GM19023 (cell line): ENCODE data around the gene DAAM1.

Experiments
- ATAC-seq: cut with Tn5 transposase; IDR thresholded peaks from one replicate; pipeline ENCODE4 v1.9.1; 2021; ENCODE audit warnings: mild to moderate bottlenecking, moderate library complexity; ENCODE audit not compliant: unreplicated experiment

Gene DAAM1

DNA sequence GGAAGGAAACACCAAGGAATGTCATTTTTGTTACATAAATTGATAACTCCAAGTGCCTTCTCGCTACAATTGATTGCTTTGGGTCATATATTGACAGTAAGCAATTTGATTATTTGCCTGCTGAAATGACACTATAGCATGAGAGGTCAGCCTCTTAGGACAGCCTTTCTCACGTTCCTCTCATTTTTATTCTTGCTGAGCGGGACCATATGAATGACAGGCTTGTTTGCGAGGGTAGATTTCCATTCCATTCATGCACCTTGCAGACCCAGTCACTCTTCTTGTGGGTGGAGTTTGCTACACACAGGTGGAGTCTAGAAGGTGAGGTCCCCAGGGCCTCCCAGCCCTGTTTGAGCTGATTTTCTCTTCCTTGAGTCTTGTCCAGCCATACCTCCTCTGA, 27.3 kb downstream of the DAAM1 start:
- no peak for ATAC-seq

GRCh38 chr14:59217011-59217410, 28.5 kb downstream of the DAAM1 start:
- ATAC-seq = no peak

- no peak for ATAC-seq
Observed at GRCh38 chr14:59221568-59221967, 33.1 kb downstream of the DAAM1 start.

GRCh38 chr14:59224341-59224740, 35.9 kb downstream of the DAAM1 start:
- ATAC-seq = no peak

DNA sequence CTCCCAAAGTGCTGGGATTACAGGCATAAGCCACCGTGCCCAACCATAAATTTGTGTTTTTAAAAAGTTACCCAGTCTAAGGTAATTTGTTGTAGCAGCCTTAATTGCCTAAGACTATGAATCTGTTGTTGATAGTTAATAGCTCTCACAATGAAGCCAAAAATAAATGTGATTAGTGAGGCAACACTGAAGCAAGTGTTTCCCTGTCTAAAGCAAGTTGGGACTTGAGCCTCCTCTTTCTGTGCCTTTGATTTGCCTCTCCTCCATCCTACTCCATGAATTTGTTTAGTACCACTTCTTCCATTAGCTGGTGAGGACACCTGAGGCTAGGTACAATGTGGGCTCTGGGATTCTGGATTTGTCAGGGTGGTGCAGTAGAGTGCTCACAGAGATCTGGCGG, 36.8 kb downstream of the DAAM1 start:
- no peak for ATAC-seq

DNA sequence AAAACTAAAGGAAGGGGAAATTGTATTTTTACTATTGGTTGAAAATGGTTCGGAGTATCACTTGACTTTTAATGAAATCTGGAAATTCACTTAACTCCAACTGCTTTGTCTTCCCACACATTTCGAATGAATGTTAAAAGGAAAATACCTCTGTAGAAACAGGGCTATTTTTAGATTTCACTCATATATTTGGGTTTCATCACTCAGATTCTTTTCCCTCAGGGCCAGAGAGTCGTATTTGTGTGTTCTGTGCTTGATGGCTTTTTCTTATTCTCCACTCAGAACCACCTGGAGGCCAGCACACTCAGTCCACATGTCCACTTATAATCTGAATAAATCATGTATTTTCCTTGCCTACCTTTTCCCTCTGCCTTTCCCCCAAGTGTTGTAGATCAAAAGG, 40.0 kb downstream of the DAAM1 start:
- no peak for ATAC-seq

- ATAC-seq = no peak
Observed at GRCh38 chr14:59229653-59230406, 41.4 kb downstream of the DAAM1 start.

GRCh38 chr14:59236195-59236594, 47.7 kb downstream of the DAAM1 start:
- ATAC-seq = no peak

- ATAC-seq = no peak
Observed at GRCh38 chr14:59238216-59238615, 49.7 kb downstream of the DAAM1 start.

DNA sequence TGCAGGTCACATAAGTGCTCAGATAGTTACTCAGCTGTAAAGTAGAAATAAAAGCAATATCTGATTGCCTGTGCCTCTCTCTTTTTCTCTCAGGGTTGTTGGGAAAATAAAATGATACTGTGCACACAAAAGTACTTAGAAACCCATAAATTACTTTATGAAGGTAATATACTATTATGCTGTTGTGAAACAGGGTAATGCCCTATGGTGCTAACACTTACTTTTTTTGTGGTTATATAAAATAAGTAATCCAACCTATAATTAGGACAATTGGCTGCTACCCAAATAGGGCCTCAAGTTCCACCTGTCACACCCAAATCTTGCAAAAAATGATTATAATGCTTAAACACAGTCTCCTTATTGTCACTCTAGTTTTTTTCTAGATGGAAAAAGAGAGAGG, 50.6 kb downstream of the DAAM1 start:
- no peak for ATAC-seq

DNA sequence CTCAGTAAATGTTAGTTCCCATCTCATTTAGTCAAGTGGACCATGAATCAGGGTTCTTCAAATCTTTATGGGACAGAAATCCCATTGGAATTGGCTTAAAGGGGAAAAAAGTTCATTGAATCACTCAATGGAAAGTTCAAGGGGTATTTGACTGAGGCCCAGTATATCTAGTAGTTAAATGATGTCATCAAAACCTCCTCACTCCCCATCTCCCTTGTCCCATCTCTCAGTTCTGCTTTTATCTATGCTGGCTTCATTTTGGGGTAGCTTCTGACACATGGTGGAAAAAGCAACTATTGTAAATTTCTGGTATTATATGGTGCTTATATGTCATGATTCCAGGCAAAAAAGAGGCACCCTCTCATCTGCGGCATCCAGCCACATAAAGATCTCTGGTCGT, 51.9 kb downstream of the DAAM1 start:
- no peak for ATAC-seq

DNA sequence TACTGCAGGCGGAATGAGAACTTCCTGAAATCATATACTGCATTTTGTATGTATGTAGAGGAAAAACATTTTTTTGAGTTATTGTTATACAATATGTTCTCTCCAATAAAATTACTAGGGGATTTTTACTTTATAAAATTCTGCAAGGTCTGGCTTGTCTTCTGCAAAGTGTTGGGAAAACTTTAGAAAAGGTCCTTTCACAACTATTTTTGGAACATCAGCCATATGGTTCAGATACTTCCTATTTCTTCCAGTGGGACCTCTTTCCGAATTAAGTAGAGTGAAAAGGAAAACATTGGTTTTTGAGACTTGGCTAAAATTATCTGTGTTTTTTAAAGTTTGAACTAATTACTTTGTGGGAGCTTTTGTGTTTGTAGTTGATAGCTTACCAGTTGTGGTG, 52.7 kb downstream of the DAAM1 start:
- ATAC-seq = no peak

DNA sequence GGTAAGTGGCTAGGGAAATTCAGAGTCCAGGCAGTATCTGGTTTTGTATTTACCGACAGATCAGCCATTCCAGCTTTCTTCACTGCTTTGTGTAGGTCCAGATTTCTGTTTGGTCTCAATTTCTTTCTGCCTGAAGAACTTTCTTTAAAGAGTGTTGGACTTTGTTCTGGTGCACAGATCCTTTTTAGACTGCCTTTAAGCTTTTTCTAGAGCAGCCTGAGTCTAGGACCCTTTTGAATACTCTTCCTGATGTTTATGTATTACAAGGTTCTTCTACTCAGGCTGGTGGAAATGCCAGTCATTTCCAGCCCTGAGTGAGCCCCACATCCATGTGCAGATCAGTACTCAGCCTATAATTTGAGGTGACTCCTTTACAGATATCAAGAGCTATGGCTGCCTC, 54.7 kb downstream of the DAAM1 start:
- ATAC-seq = no peak

GRCh38 chr14:59244581-59244980, 56.1 kb downstream of the DAAM1 start:
- ATAC-seq = no peak

DNA sequence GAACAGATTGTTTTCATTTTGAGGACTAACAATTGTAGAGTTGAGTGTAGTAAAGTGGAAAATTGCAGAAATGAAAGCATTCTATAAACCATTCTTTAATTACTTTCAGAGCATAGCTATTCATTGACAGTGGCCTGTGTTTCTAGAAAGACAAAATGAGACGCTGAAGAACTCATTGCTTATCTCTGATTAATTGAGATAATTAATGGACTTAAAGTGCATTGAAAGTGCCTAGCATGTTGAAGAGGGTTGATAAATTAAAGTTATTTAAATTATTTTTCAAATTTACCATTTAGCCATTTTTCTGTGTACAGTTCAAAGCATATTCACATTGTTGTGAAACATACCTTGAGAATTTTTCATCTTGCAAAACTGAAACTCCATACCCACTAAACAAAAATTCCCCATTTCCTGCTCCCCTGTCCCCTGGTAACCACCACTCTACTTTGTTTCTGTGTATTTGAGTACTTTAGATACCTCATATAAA, 57.4 kb downstream of the DAAM1 start:
- ATAC-seq = peak; percentile 77

- ATAC-seq = no peak
Observed at GRCh38 chr14:59246566-59246965, 58.1 kb downstream of the DAAM1 start.

DNA sequence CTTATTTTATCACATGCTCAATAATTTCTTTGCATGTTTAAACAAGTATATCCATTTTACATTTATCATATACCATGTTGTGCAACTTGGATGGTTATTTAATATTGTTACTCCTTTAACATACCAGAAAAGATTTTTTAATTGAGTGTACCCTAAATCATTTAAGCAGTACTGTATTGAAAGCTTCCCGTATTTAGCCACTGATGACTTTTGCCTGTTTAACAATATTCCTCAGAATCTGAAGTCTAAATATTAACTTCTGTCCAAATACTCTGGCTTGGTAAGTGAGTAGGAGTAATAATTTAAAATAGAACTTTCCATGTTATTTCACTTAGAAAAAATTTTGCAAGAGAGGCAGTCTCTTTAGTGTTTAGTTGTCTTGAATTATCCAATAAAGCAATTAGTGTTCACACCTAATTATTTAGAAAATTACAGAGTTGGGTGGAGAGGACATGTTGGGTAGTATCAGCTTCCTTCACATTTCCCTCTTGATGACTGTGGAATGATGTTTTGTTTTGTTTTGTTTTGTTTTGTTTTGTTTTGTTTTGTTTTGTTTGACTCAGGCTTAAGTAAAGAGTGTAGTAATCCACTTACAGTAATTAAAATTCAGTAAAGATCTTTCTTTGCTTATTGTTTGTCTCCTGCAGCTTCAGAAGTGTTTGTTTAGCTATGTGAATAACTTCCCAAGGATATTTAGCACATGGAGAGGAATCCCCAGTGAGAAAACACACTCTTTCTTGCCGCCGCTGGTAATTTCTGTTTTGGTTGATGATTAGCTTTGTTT, 59.5 kb downstream of the DAAM1 start:
- no peak for ATAC-seq

DNA sequence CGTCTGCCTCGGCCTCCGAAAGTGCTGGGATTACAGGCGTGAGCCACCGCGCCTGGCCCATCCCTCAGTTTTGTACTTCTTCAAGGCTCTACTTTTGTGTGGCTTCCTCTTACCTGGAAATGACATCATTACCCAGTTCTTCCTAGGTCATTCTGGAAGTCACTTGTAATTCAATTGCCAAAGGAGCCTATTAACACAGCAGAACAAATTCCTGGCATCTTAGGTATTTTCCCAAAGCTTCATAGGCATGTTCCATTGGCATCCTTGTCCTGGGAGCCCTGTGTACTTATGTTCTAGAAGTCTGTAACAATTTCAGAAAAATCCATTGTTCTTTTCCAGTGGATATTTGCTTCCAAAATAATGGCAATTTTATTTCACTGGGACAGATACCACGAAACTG, 60.6 kb downstream of the DAAM1 start:
- ATAC-seq = no peak

DNA sequence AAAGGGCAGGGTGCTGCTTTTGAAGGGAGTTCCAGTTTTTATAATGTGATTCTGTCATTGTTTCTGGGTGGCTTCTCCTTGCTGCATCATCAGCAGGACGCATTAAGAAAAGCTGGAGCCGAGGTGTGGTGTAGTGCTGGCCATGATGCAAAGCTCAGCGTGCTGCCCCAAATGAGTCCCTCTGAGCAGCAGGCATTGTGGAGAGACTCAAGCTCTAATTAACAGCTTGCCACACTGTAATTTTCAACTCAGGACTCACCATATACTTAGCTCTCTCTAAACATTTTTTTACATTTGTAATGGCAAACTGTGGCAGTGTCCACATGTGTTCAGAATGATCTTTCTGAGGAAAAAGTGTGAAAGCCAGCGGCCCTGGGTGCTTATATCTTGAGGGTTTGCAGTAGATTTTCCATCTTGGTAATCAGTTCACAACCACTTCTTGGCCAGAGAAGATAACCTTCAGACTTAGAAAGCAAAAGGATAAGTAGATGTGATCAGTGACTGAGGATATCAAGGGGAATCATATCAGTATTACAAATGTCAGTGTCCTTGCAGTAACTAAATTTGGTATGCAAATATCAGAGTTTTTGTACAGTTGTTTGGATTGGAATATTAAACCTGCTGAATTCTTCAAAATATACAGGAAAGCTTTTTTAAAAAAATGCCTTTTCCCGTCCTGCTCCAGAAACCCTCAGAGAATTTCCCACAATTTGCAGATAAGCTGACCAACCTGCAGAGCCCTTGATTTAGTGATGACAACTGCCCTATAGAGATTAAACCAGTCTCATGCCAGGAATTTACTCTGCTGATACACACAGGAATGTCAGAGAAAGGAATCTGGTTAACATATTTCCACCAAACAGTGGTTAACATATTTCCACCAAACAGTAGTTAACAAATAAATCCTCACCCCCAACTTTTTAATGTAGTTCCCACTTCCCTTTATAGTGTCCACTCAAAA, 63.6 kb downstream of the DAAM1 start:
- no peak for ATAC-seq

DNA sequence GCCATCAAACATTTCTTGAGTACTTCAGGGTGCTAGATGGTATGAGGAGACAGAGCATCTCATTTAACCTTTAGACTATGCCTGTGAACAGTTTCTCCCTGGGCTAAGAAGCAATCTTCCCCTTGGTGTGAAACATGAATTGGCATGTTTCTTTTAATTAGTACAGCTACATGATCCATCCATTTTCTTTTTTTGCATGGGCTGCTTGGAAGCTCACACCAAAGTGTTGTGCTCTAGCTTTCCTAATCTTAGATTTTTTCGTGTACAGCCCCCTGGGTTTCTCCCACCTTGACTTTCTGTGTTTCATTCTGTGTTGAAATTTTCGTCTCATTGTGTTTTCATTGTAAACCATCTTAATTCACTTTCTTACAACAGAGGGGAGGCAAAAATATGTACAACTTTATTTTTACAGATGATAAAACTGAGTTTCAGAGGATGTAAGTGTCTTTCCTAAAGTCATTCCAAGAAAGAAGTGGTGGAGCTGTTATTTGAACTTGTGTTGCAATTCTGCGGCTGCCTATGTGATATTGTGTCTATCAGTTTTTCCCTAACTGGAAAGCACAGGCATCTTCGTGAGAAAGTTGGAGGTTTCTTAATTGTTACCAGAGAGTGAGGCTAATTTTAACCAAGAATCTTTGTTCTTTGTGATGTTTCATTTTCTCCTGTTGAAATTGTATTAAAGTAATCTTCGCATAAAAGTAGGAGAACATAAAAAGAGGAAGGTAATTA, 64.5 kb downstream of the DAAM1 start:
- ATAC-seq = no peak
